SU-DHL-6 (cell line): ENCODE results near the gene KLF11.

Experiments
- EZH2phosphoT487 ChIP-seq: fragments of 200-600 bp; sonication (generic), shearing (Covaris generic); conservative IDR thresholded peaks from 2 replicates; pipeline ENCODE4 v1.6.1; 2018; ENCODE audit warnings: mild to moderate bottlenecking, antibody characterized with exemption, low read length, moderate library complexity, mixed read lengths
- TF ChIP-seq, protein P1 (sequence below): fragments of 200-600 bp; sonication (generic); IDR thresholded peaks from one replicate; pipeline ENCODE4 v1.5.1; 2017; ENCODE audit warnings: antibody characterized with exemption, mild to moderate bottlenecking, low read length, moderate library complexity; ENCODE audit not compliant: insufficient read depth, poor library complexity, severe bottlenecking

DNA sequence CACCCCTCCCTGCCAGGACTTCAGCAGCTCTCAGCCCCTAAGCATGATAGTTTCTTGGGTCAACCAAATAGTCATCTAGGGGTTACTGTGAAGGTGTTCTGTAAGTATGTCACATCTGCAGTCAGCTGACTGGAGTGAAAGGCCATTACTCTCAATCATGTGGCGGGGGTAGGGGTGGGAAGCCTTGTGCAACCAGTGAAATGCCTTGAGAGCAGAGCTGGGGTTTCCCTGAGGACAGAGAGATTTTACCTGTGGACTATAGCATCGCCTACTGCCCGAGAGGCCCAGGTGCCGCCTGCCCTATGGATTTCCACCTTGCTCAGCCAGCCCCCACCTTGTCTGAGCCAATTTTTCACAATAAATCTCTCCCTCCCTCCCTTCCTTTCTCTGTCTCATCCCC, 20.9 kb upstream of the KLF11 start:
- no peak for TF ChIP-seq EZH2phosphoT487
- TF ChIP-seq, protein P1, sequence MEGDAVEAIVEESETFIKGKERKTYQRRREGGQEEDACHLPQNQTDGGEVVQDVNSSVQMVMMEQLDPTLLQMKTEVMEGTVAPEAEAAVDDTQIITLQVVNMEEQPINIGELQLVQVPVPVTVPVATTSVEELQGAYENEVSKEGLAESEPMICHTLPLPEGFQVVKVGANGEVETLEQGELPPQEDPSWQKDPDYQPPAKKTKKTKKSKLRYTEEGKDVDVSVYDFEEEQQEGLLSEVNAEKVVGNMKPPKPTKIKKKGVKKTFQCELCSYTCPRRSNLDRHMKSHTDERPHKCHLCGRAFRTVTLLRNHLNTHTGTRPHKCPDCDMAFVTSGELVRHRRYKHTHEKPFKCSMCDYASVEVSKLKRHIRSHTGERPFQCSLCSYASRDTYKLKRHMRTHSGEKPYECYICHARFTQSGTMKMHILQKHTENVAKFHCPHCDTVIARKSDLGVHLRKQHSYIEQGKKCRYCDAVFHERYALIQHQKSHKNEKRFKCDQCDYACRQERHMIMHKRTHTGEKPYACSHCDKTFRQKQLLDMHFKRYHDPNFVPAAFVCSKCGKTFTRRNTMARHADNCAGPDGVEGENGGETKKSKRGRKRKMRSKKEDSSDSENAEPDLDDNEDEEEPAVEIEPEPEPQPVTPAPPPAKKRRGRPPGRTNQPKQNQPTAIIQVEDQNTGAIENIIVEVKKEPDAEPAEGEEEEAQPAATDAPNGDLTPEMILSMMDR: no peak
